ENCODE results near the gene LTBP1.

The LTBP1 gene

GRCh38 chr2:33072614-33073013 lies 125.9 kb downstream of the LTBP1 start:
- Histone ChIP-seq H3K36me3 (ENCODE audit: control insufficient read depth in 1 of 2, insufficient read depth in 2 of 2, low read length in 2 of 2) (no peaks in the 10 kb centered on the region), H3K4me3 (ENCODE audit: low read depth, low read length) (no peak overlapping the region), H3K79me1 (ENCODE audit: low read length) (peaks cover 9% of the 10 kb centered on the region), H2AK5ac (ENCODE audit: low read length) (no peak overlapping the region), H2BK120ac (ENCODE audit: insufficient read depth, low read length, poor library complexity) (no peak overlapping the region), H3K4me2 (ENCODE audit: low read length) (no peak overlapping the region), H2BK12ac (ENCODE audit: low read length) (no peak overlapping the region), H3K4me1 (ENCODE audit: control insufficient read depth in 1 of 2, insufficient read depth in 2 of 2, low read length in 2 of 2) (peaks cover 6 to 12% of the 10 kb centered on the region in 2 experiments), H2AFZ (ENCODE audit: insufficient read depth, low read length, poor library complexity) (no peak overlapping the region), H3K18ac (ENCODE audit: low read length) (no peak overlapping the region), H3K9me3 (ENCODE audit: insufficient read depth, low read depth, low read length) (no peaks in the 10 kb centered on the region), H4K12ac (ENCODE audit: low read depth, low read length) (no peak overlapping the region), H4K8ac (ENCODE audit: low read depth, low read length) (no peak overlapping the region), H2BK5ac (ENCODE audit: low read depth, low read length, poor library complexity) (no peak overlapping the region), H3K27me3 (ENCODE audit: insufficient read depth, low read length) (no peaks in the 10 kb centered on the region), H3K23ac (ENCODE audit: low read length) (no peak overlapping the region), H3K4ac (ENCODE audit: low read depth, low read length) (no peak overlapping the region), H3K14ac (ENCODE audit: low read length) (no peak overlapping the region), H4K91ac (ENCODE audit: low read depth, low read length) (no peak overlapping the region), H3K27ac (ENCODE audit: low read depth, low read length) (no peak overlapping the region), H3K79me2 (ENCODE audit: control insufficient read depth, insufficient read depth, low read length, poor library complexity) (no peaks in the 10 kb centered on the region), H3K9ac (ENCODE audit: low read length) (no peak overlapping the region)
- WGBS (ENCODE audit: extremely low coverage, insufficient coverage, insufficient read length) = no CpG with 5 or more reads among the region's 6 CpGs
- peak in 1 of 2 donors; percentile 75 for DNase-seq

GRCh38 chr2:33073018-33073417 lies 126.3 kb downstream of the LTBP1 start:
- peak; percentile 58 to 92 for DNase-seq
- no peak overlapping the region for H3K4me3 ChIP-seq (ENCODE audit: low read depth, low read length)
- H3K27ac ChIP-seq (ENCODE audit: low read depth, low read length) = no peak overlapping the region
- H3K36me3 ChIP-seq (ENCODE audit: control insufficient read depth in 1 of 2, insufficient read depth in 2 of 2, low read length in 2 of 2) = no peaks in the 10 kb centered on the region
- H3K14ac ChIP-seq (ENCODE audit: low read length) = no peak overlapping the region
- H3K79me1 ChIP-seq (ENCODE audit: low read length) = peaks cover 9% of the 10 kb centered on the region
- no peaks in the 10 kb centered on the region for H3K27me3 ChIP-seq (ENCODE audit: insufficient read depth, low read length)
- H2BK12ac ChIP-seq (ENCODE audit: low read length) = no peak overlapping the region
- no peak overlapping the region for H3K23ac ChIP-seq (ENCODE audit: low read length)
- H4K91ac ChIP-seq (ENCODE audit: low read depth, low read length) = no peak overlapping the region
- H3K18ac ChIP-seq (ENCODE audit: low read length) = no peak overlapping the region
- H4K12ac ChIP-seq (ENCODE audit: low read depth, low read length) = no peak overlapping the region
- no peak overlapping the region for H2AFZ ChIP-seq (ENCODE audit: insufficient read depth, low read length, poor library complexity)
- no peak overlapping the region for H3K4ac ChIP-seq (ENCODE audit: low read depth, low read length)
- no peak overlapping the region for H2BK120ac ChIP-seq (ENCODE audit: insufficient read depth, low read length, poor library complexity)
- H2AK5ac ChIP-seq (ENCODE audit: low read length) = no peak overlapping the region
- no peaks in the 10 kb centered on the region for H3K9me3 ChIP-seq (ENCODE audit: insufficient read depth, low read depth, low read length)
- no peaks in the 10 kb centered on the region for H3K79me2 ChIP-seq (ENCODE audit: control insufficient read depth, insufficient read depth, low read length, poor library complexity)
- peaks cover 6 to 12% of the 10 kb centered on the region in 2 experiments for H3K4me1 ChIP-seq (ENCODE audit: control insufficient read depth in 1 of 2, insufficient read depth in 2 of 2, low read length in 2 of 2)
- no peak overlapping the region for H3K9ac ChIP-seq (ENCODE audit: low read length)
- H4K8ac ChIP-seq (ENCODE audit: low read depth, low read length) = no peak overlapping the region
- H2BK5ac ChIP-seq (ENCODE audit: low read depth, low read length, poor library complexity) = no peak overlapping the region
- H3K4me2 ChIP-seq (ENCODE audit: low read length) = no peak overlapping the region
- no CpG with 5 or more reads among the region's 4 CpGs for WGBS (ENCODE audit: extremely low coverage, insufficient coverage, insufficient read length)

- no peaks in the 10 kb centered on the region for H3K79me2 ChIP-seq (ENCODE audit: control insufficient read depth, insufficient read depth, low read length, poor library complexity)
Measured at GRCh38 chr2:33074197-33074596, 127.4 kb downstream of the LTBP1 start.

GRCh38 chr2:33077311-33077710 lies 130.6 kb downstream of the LTBP1 start:
- Histone ChIP-seq H3K18ac (ENCODE audit: low read length) (no peak overlapping the region), H4K12ac (ENCODE audit: low read depth, low read length) (no peak overlapping the region), H3K27ac (ENCODE audit: low read depth, low read length) (no peak overlapping the region), H2BK5ac (ENCODE audit: low read depth, low read length, poor library complexity) (no peak overlapping the region), H2BK120ac (ENCODE audit: insufficient read depth, low read length, poor library complexity) (no peak overlapping the region), H3K4me1 (ENCODE audit: control insufficient read depth in 1 of 2, insufficient read depth in 2 of 2, low read length in 2 of 2) (peaks cover 0 to 3% of the 10 kb centered on the region in 2 experiments), H3K4me2 (ENCODE audit: low read length) (no peak overlapping the region), H2BK12ac (ENCODE audit: low read length) (no peak overlapping the region), H4K91ac (ENCODE audit: low read depth, low read length) (no peak overlapping the region), H3K27me3 (ENCODE audit: insufficient read depth, low read length) (no peaks in the 10 kb centered on the region), H3K14ac (ENCODE audit: low read length) (no peak overlapping the region), H3K9me3 (ENCODE audit: insufficient read depth, low read depth, low read length) (no peaks in the 10 kb centered on the region), H3K4me3 (ENCODE audit: low read depth, low read length) (no peak overlapping the region), H2AK5ac (ENCODE audit: low read length) (no peak overlapping the region), H4K8ac (ENCODE audit: low read depth, low read length) (no peak overlapping the region), H3K36me3 (ENCODE audit: control insufficient read depth in 1 of 2, insufficient read depth in 2 of 2, low read length in 2 of 2) (no peaks in the 10 kb centered on the region), H3K79me2 (ENCODE audit: control insufficient read depth, insufficient read depth, low read length, poor library complexity) (no peaks in the 10 kb centered on the region), H3K9ac (ENCODE audit: low read length) (no peak overlapping the region), H2AFZ (ENCODE audit: insufficient read depth, low read length, poor library complexity) (no peak overlapping the region), H3K79me1 (ENCODE audit: low read length) (no peaks in the 10 kb centered on the region), H3K4ac (ENCODE audit: low read depth, low read length) (no peak overlapping the region), H3K23ac (ENCODE audit: low read length) (no peak overlapping the region)
- WGBS (ENCODE audit: extremely low coverage, insufficient coverage, insufficient read length) = no CpG with 5 or more reads among the region's 8 CpGs
- no peak for DNase-seq

More at GRCh38 chr2:33074197-33074596, 127.4 kb downstream of the LTBP1 start:
- Histone ChIP-seq H3K36me3 (ENCODE audit: control insufficient read depth in 1 of 2, insufficient read depth in 2 of 2, low read length in 2 of 2) (no peaks in the 10 kb centered on the region), H3K4me2 (ENCODE audit: low read length) (no peak overlapping the region), H2AK5ac (ENCODE audit: low read length) (no peak overlapping the region), H4K12ac (ENCODE audit: low read depth, low read length) (no peak overlapping the region), H4K8ac (ENCODE audit: low read depth, low read length) (no peak overlapping the region), H3K4ac (ENCODE audit: low read depth, low read length) (no peak overlapping the region), H4K91ac (ENCODE audit: low read depth, low read length) (no peak overlapping the region), H2AFZ (ENCODE audit: insufficient read depth, low read length, poor library complexity) (no peak overlapping the region), H3K79me1 (ENCODE audit: low read length) (peaks cover 9% of the 10 kb centered on the region), H3K14ac (ENCODE audit: low read length) (no peak overlapping the region), H3K18ac (ENCODE audit: low read length) (no peak overlapping the region), H3K9me3 (ENCODE audit: insufficient read depth, low read depth, low read length) (no peaks in the 10 kb centered on the region), H2BK12ac (ENCODE audit: low read length) (no peak overlapping the region), H3K27ac (ENCODE audit: low read depth, low read length) (no peak overlapping the region), H3K9ac (ENCODE audit: low read length) (no peak overlapping the region), H2BK5ac (ENCODE audit: low read depth, low read length, poor library complexity) (no peak overlapping the region), H3K27me3 (ENCODE audit: insufficient read depth, low read length) (no peaks in the 10 kb centered on the region), H3K23ac (ENCODE audit: low read length) (no peak overlapping the region), H2BK120ac (ENCODE audit: insufficient read depth, low read length, poor library complexity) (no peak overlapping the region), H3K4me1 (ENCODE audit: control insufficient read depth in 1 of 2, insufficient read depth in 2 of 2, low read length in 2 of 2) (peaks cover 4 to 9% of the 10 kb centered on the region in 2 experiments), H3K4me3 (ENCODE audit: low read depth, low read length) (no peak overlapping the region)
- no peak for DNase-seq
- no CpG with 5 or more reads among the region's 6 CpGs for WGBS (ENCODE audit: extremely low coverage, insufficient coverage, insufficient read length)
